ENCODE results near the gene IL33. TPM values are rescaled to one million over a fixed set of nuclear protein-coding genes. Genes with fewer than 3 reads are reported as not detected.

Gene IL33
- total RNA-seq, 1 experiment from 2014 or later: 2.7 TPM

DNA sequence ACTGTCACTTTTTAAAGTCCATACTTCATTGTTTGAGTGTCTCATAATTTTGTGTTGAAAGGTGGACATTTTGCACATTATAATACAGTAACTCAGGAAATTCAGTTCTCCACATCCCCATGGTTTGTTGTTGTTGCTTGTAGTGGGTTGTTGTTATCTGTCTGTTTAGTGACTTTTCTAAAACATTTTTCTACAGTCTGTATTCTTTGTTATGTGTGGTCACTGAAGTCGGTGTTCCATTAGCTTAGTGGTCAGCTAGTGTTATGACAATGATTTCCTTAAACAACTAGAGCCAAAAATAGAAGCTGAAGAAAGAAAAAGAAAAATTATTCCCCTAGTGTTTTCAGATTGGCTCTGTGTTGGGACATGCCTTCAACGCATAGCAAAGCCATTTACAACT is 5.6 kb upstream of the IL33 start:
- intact Hi-C loops (cut with micrococcal nuclease): no loop called here
- ChIA-PET CTCF (no interaction called here), POLR2A (ENCODE audit: unreplicated experiment) (interaction anchor here (0.5 kb wide), 1 partner anchor 129 kb away, joined by 13 read pairs; no protein-coding TSS in a partner anchor)
- Histone ChIP-seq H3K9me2 (replicated peaks; ENCODE audit: low read length) (no peaks in the 10 kb centered on the region), H3K4me1 (ENCODE audit: insufficient read depth, low read length) (peaks cover 9% of the 10 kb centered on the region; the same call in 1 of the 2 replicates), H3K27ac (ENCODE audit: low read length) (no peak overlapping the region), H3K9me3 (ENCODE audit: low read length) (0 out of 2 replicates have a peak, but pooled peaks cover 8% of the 10 kb centered on the region), H3K4me2 (ENCODE audit: low read length) (no peak overlapping the region), H3K9ac (ENCODE audit: low read length) (no peak overlapping the region), H4K20me1 (ENCODE audit: low read length) (no peaks in the 10 kb centered on the region), H3K36me3 (ENCODE audit: low read depth, low read length) (peaks cover 6% of the 10 kb centered on the region; the same call in 1 of the 2 replicates), H3F3A (ENCODE audit: low read length, unreplicated experiment) (no peaks in the 10 kb centered on the region), H3K4me3 (ENCODE audit: low read length) (no peak overlapping the region), H3K27me3 (ENCODE audit: low read length) (no peaks in the 10 kb centered on the region), H2AFZ (ENCODE audit: low read length) (no peak overlapping the region), H3K79me2 (ENCODE audit: low read length) (no peaks in the 10 kb centered on the region)
- ATAC-seq (no peak), DNase-seq (no peak)
- BruUV-seq (replicated peaks): no TSS peak
- no peak for TF ChIP-seq CTCF (conservative IDR thresholded peaks at IDR 0.05; ENCODE audit: low read depth, low read length)
- TF ChIP-seq EZH2phosphoT487 (IDR thresholded peaks at IDR 0.05; ENCODE audit: borderline replicate concordance, low read length): no peak
- TF ChIP-seq EZH2 (IDR thresholded peaks at IDR 0.05; ENCODE audit: low read length, unreplicated experiment): no peak

DNA sequence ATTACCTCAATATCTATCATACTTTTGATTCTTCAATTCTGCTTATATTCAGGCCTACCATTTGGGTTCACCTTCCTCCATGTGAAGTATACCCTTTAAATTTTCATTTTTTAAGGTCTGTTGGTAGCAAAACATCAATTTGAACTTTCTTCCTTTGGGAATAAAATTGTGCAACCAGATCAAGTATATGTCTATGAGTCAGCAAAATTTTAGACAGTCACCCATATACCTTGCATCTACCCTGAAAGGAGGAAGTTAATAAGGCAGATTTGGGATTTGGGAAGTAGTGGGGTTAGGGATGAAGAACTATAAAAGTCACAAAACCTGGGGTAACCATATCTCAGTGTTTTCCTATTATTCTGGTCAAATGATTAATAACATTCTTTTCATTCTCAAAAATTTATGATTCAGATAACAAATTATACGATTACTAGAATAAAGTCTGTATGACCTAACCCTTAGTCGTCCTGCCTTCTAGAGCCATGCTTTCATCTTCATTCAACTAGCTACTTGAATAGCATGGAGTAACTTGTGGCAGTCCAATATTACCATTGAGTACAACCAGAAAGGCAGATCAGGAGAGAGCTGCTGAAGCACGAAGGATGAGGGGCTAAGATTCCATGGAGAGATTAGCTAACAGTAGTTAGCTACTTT is 2.8 kb upstream of the IL33 start:
- no peaks in the 10 kb centered on the region for H3K79me2 ChIP-seq (ENCODE audit: low read length)
- intact Hi-C loops (cut with micrococcal nuclease): no loop called here
- H3K27me3 ChIP-seq (ENCODE audit: low read length): no peaks in the 10 kb centered on the region
- no peak overlapping the region for H3K4me3 ChIP-seq (ENCODE audit: low read length)
- H3K4me2 ChIP-seq (ENCODE audit: low read length): no peak overlapping the region
- ChIA-PET POLR2A (ENCODE audit: unreplicated experiment) (no interaction called here), CTCF (no interaction called here)
- H3K9me2 ChIP-seq (replicated peaks; ENCODE audit: low read length): no peaks in the 10 kb centered on the region
- H3K9me3 ChIP-seq (ENCODE audit: low read length): 0 out of 2 replicates have a peak, but pooled peaks cover 8% of the 10 kb centered on the region
- DNase-seq (peak; percentile 35), ATAC-seq (peak; percentile 35; the same call in 1 of the 2 replicates)
- no peaks in the 10 kb centered on the region for H4K20me1 ChIP-seq (ENCODE audit: low read length)
- 0 out of 2 replicates have a peak overlapping the region, but pooled peaks have one; percentile 37 for H2AFZ ChIP-seq (ENCODE audit: low read length)
- H3K9ac ChIP-seq (ENCODE audit: low read length): peak overlapping the region; percentile 6; the same call in 1 of the 2 replicates
- peaks cover 9% of the 10 kb centered on the region; the same call in 1 of the 2 replicates for H3K4me1 ChIP-seq (ENCODE audit: insufficient read depth, low read length)
- H3K27ac ChIP-seq (ENCODE audit: low read length): peak overlapping the region; percentile 44
- peaks cover 6% of the 10 kb centered on the region; the same call in 1 of the 2 replicates for H3K36me3 ChIP-seq (ENCODE audit: low read depth, low read length)
- no peak for TF ChIP-seq EZH2 (IDR thresholded peaks at IDR 0.05; ENCODE audit: low read length, unreplicated experiment)
- TF ChIP-seq CTCF (conservative IDR thresholded peaks at IDR 0.05; ENCODE audit: low read depth, low read length): no peak
- no peak for TF ChIP-seq EZH2phosphoT487 (IDR thresholded peaks at IDR 0.05; ENCODE audit: borderline replicate concordance, low read length)
- H3F3A ChIP-seq (ENCODE audit: low read length, unreplicated experiment): no peaks in the 10 kb centered on the region
- BruUV-seq (replicated peaks): no TSS peak

DNA sequence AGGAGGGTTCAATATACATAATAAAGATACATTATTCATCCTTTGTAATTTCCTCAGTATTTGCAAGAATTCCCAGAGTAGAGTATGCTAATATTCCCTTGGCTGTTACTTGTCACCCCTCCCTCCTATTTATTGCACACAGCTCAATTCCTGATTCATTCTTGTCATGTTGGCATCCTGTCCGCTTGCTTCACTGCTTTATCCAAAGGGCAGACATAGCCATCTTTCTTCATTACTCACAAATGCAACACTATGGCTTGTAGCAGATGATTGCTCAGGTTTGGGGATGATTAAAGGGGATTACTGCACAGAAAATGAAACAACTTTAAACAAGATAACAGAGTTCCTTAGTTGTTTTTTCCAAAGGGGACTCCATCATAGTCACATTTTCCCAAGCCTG is 1.2 kb upstream of the IL33 start:
- no peaks in the 10 kb centered on the region for H3K27me3 ChIP-seq (ENCODE audit: low read length)
- no peaks in the 10 kb centered on the region for H4K20me1 ChIP-seq (ENCODE audit: low read length)
- no peaks in the 10 kb centered on the region for H3F3A ChIP-seq (ENCODE audit: low read length, unreplicated experiment)
- POLR2A ChIA-PET (ENCODE audit: unreplicated experiment): no interaction called here
- CTCF ChIA-PET: no interaction called here
- H3K4me3 ChIP-seq (ENCODE audit: low read length): no peak overlapping the region
- H3K79me2 ChIP-seq (ENCODE audit: low read length): no peaks in the 10 kb centered on the region
- H3K36me3 ChIP-seq (ENCODE audit: low read depth, low read length): peaks cover under 1% of the 10 kb centered on the region; the same call in 1 of the 2 replicates
- ATAC-seq (peak; percentile 42), DNase-seq (peak; percentile 43)
- H3K9ac ChIP-seq (ENCODE audit: low read length): no peak overlapping the region
- 0 out of 2 replicates have a peak, but pooled peaks cover 8% of the 10 kb centered on the region for H3K9me3 ChIP-seq (ENCODE audit: low read length)
- 0 out of 2 replicates have a peak overlapping the region, but pooled peaks have one; percentile 26 for H3K27ac ChIP-seq (ENCODE audit: low read length)
- H3K4me1 ChIP-seq (ENCODE audit: insufficient read depth, low read length): peaks cover 9% of the 10 kb centered on the region; the same call in 1 of the 2 replicates
- BruUV-seq (replicated peaks): no TSS peak
- TF ChIP-seq EZH2phosphoT487 (IDR thresholded peaks at IDR 0.05; ENCODE audit: borderline replicate concordance, low read length): no peak
- no peak for TF ChIP-seq EZH2 (IDR thresholded peaks at IDR 0.05; ENCODE audit: low read length, unreplicated experiment)
- no peak for TF ChIP-seq CTCF (conservative IDR thresholded peaks at IDR 0.05; ENCODE audit: low read depth, low read length)
- H2AFZ ChIP-seq (ENCODE audit: low read length): no peak overlapping the region
- no peaks in the 10 kb centered on the region for H3K9me2 ChIP-seq (replicated peaks; ENCODE audit: low read length)
- intact Hi-C loops (cut with micrococcal nuclease): no loop called here
- no peak overlapping the region for H3K4me2 ChIP-seq (ENCODE audit: low read length)
